ENCODE results near the gene TMEM131L. TPM values are rescaled to one million over a fixed set of nuclear protein-coding genes. Genes with fewer than 3 reads are reported as not detected.

TMEM131L gene
- total RNA-seq, 2 donors from 2014 or later: 4.8 to 6.2 TPM

- H3K4me1 ChIP-seq: no peaks in the 10 kb centered on the region
- intact Hi-C loops (cut with DNase I): no loop called here
- no peak overlapping the region for H3K27ac ChIP-seq
- no peaks in the 10 kb centered on the region for H3K36me3 ChIP-seq
- H3K27me3 ChIP-seq: no peaks in the 10 kb centered on the region
- no peak overlapping the region for H3K9ac ChIP-seq (ENCODE audit: low read depth in 2 of 2, low read length in 2 of 2)
- TF ChIP-seq CTCF (IDR thresholded peaks at IDR 0.05): no peak
- no peak for DNase-seq
- H3K4me3 ChIP-seq: no peak overlapping the region
- no peaks in the 10 kb centered on the region for H3K9me3 ChIP-seq
These were observed 118.9 kb downstream of the TMEM131L start for GRCh38 chr4:153585026-153585425.

GRCh38 chr4:153589703-153590595 is 123.8 kb downstream of the TMEM131L start:
- DNase-seq: no peak
- intact Hi-C loops (cut with DNase I): no loop called here
- Histone ChIP-seq H3K9me3 (no peaks in the 10 kb centered on the region), H3K27me3 (no peaks in the 10 kb centered on the region), H3K27ac (no peak overlapping the region), H3K4me1 (no peaks in the 10 kb centered on the region), H3K4me3 (no peak overlapping the region), H3K36me3 (no peaks in the 10 kb centered on the region), H3K9ac (ENCODE audit: low read depth in 2 of 2, low read length in 2 of 2) (no peak overlapping the region)
- TF ChIP-seq CTCF (IDR thresholded peaks at IDR 0.05): no peak

GRCh38 chr4:153591441-153591840 is 125.3 kb downstream of the TMEM131L start:
- no peak for TF ChIP-seq CTCF (IDR thresholded peaks at IDR 0.05)
- H3K9ac ChIP-seq (ENCODE audit: low read depth in 2 of 2, low read length in 2 of 2): no peak overlapping the region

GRCh38 chr4:153592064-153592463 is 125.9 kb downstream of the TMEM131L start:
- Histone ChIP-seq H3K4me3 (no peak overlapping the region), H3K36me3 (no peaks in the 10 kb centered on the region), H3K27me3 (no peaks in the 10 kb centered on the region), H3K4me1 (no peaks in the 10 kb centered on the region), H3K27ac (no peak overlapping the region), H3K9me3 (no peaks in the 10 kb centered on the region), H3K9ac (ENCODE audit: low read depth in 2 of 2, low read length in 2 of 2) (no peak overlapping the region)
- intact Hi-C loops (cut with DNase I): no loop called here
- DNase-seq: no peak
- TF ChIP-seq CTCF (IDR thresholded peaks at IDR 0.05): no peak

More at GRCh38 chr4:153591441-153591840, 125.3 kb downstream of the TMEM131L start:
- no peaks in the 10 kb centered on the region for H3K36me3 ChIP-seq
- no peak for DNase-seq
- intact Hi-C loops (cut with DNase I): no loop called here
- H3K27ac ChIP-seq: no peak overlapping the region
- no peaks in the 10 kb centered on the region for H3K4me1 ChIP-seq
- no peaks in the 10 kb centered on the region for H3K9me3 ChIP-seq
- no peaks in the 10 kb centered on the region for H3K27me3 ChIP-seq
- no peak overlapping the region for H3K4me3 ChIP-seq

DNA sequence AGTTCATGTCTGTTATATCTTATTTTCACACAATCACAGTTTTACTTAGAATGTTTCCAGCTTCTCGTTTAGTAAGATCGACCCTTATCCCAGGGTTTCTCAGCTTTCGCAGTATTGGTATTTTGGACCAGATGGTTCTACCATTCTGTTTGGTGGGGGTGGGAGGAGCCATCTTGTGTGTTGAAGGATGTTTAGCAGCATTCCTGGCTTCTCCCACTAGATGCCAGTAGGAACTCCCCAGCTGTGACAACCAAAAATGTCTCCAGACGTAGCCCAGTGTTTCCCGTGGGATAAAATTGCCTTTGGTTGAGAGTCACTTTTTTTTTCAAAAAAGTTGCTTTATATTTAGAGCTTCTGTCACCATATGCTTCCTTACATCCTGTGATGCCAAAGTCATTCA is 127.0 kb downstream of the TMEM131L start:
- no peak for TF ChIP-seq CTCF (IDR thresholded peaks at IDR 0.05)
- no peak overlapping the region for H3K27ac ChIP-seq
- H3K27me3 ChIP-seq: no peaks in the 10 kb centered on the region
- no peak for DNase-seq
- H3K36me3 ChIP-seq: no peaks in the 10 kb centered on the region
- H3K9ac ChIP-seq (ENCODE audit: low read depth in 2 of 2, low read length in 2 of 2): no peak overlapping the region
- intact Hi-C loops (cut with DNase I): no loop called here
- no peaks in the 10 kb centered on the region for H3K9me3 ChIP-seq
- no peaks in the 10 kb centered on the region for H3K4me1 ChIP-seq
- H3K4me3 ChIP-seq: no peak overlapping the region
